ENCODE results near the gene MAPK9. TPM values are rescaled to one million over a fixed set of nuclear protein-coding genes. Genes with fewer than 3 reads are reported as not detected.
"Not testable (repeated sequence)": the region's sequence is repeated elsewhere in the genome, so short reads cannot be mapped to it uniquely, and the experiment has no call there.

MAPK9 gene
- total and polyA plus RNA-seq, 11 donors, result 15.2 to 51.3 (median 41.2) TPM

GRCh38 chr5:180303226-180304015, 11.5 kb upstream of the MAPK9 start:
- Histone ChIP-seq H3K4me1 (no peaks in the 10 kb centered on the region), H3K9me3 (no peaks in the 10 kb centered on the region), H3K27ac (no peak overlapping the region), H3K36me3 (peaks cover 0 to 30% (median 0%) of the 10 kb centered on the region in 9 donors), H3K27me3 (no peaks in the 10 kb centered on the region), H3K4me3 (no peak overlapping the region)
- intact Hi-C loops (cut with DNase I), result no loop called here
- no peak for TF ChIP-seq CTCF (IDR thresholded peaks at IDR 0.05)
- no peak for TF ChIP-seq POLR2A (IDR thresholded peaks at IDR 0.05)
- DNase-seq, result no peak
- 81 to 88% (median 86%) methylated on average over 17 of the region's 17 CpGs for WGBS, 4 donors
- no peak for ATAC-seq

- intact Hi-C loops (cut with DNase I), result no loop called here
- no peak overlapping the region for H3K4me3 ChIP-seq
- H3K27ac ChIP-seq, result no peak overlapping the region
- no peak for DNase-seq
- peaks cover 0 to 30% (median 0%) of the 10 kb centered on the region in 9 donors for H3K36me3 ChIP-seq
- WGBS, 4 donors, result 91 to 94% (median 94%) methylated on average over 10 of the region's 10 CpGs
- H3K4me1 ChIP-seq, result no peaks in the 10 kb centered on the region
- TF ChIP-seq POLR2A (IDR thresholded peaks at IDR 0.05), result no peak
- no peak for TF ChIP-seq CTCF (IDR thresholded peaks at IDR 0.05)
- no peaks in the 10 kb centered on the region for H3K9me3 ChIP-seq
- ATAC-seq, result no peak
- H3K27me3 ChIP-seq, result no peaks in the 10 kb centered on the region
Observed at GRCh38 chr5:180302256-180302655, 10.4 kb upstream of the MAPK9 start.

- no peak overlapping the region for H3K27ac ChIP-seq
- H3K4me1 ChIP-seq, result no peaks in the 10 kb centered on the region
- no peaks in the 10 kb centered on the region for H3K9me3 ChIP-seq
- peaks cover 0 to 30% (median 0%) of the 10 kb centered on the region in 9 donors for H3K36me3 ChIP-seq
- H3K4me3 ChIP-seq, result no peak overlapping the region
- intact Hi-C loops (cut with DNase I), result no loop called here
- DNase-seq (no peak), ATAC-seq (no peak)
- H3K27me3 ChIP-seq, result no peaks in the 10 kb centered on the region
- TF ChIP-seq POLR2A (IDR thresholded peaks at IDR 0.05) (no peak), CTCF (IDR thresholded peaks at IDR 0.05) (no peak)
- WGBS, 4 donors, result 74 to 86% (median 79%) methylated on average over 4 of the region's 4 CpGs
Observed at GRCh38 chr5:180301253-180301652, 9.4 kb upstream of the MAPK9 start.

GRCh38 chr5:180299526-180299925, 7.6 kb upstream of the MAPK9 start:
- DNase-seq (no peak), ATAC-seq (no peak)
- intact Hi-C loops (cut with DNase I), result loop anchor here in 1 of 10 donors (10.0 kb wide), 1 partner anchor 365 kb away; no protein-coding TSS in a partner anchor
- H3K36me3 ChIP-seq, result peaks cover 0 to 27% (median 0%) of the 10 kb centered on the region in 9 donors
- H3K4me3 ChIP-seq, result no peak overlapping the region
- no peaks in the 10 kb centered on the region for H3K9me3 ChIP-seq
- WGBS, 4 donors, result 64 to 84% (median 74%) methylated on average over 3 of the region's 3 CpGs
- TF ChIP-seq CTCF (IDR thresholded peaks at IDR 0.05), result no peak
- TF ChIP-seq POLR2A (IDR thresholded peaks at IDR 0.05), result no peak
- no peaks in the 10 kb centered on the region for H3K27me3 ChIP-seq
- H3K4me1 ChIP-seq, result no peaks in the 10 kb centered on the region
- no peak overlapping the region for H3K27ac ChIP-seq

- H3K9me3 ChIP-seq, H3K27me3 ChIP-seq, H3K27ac ChIP-seq, H3K4me1 ChIP-seq, DNase-seq, ATAC-seq, H3K4me3 ChIP-seq: not testable (repeated sequence)
- intact Hi-C loops (cut with DNase I), result loop anchor here in 1 of 10 donors (10.0 kb wide), 1 partner anchor 366 kb away; no protein-coding TSS in a partner anchor
- peaks cover 0 to 22% (median 0%) of the 10 kb centered on the region in 9 donors for H3K36me3 ChIP-seq
- WGBS, 4 donors, result 87 to 92% (median 89%) methylated on average over 12 to 14 of the region's 14 CpGs
Observed at GRCh38 chr5:180299014-180299413, 7.1 kb upstream of the MAPK9 start.

Data from heart left ventricle (tissue), 16 donors.